RCC 7860 (cell line): Measurements from ENCODE around the gene EPHB6.

Experiments
- DNase-seq: peaks from one replicate; pipeline ENCODE4 v3.0.0-alpha.2; 2015; ENCODE audit warnings: low spot score
- FAIRE-seq: peaks from 2 replicates; lab custom pipeline; 2012; peaks lifted over from hg19 to GRCh38; lab: Jason Lieb, UNC

EPHB6 gene

DNA sequence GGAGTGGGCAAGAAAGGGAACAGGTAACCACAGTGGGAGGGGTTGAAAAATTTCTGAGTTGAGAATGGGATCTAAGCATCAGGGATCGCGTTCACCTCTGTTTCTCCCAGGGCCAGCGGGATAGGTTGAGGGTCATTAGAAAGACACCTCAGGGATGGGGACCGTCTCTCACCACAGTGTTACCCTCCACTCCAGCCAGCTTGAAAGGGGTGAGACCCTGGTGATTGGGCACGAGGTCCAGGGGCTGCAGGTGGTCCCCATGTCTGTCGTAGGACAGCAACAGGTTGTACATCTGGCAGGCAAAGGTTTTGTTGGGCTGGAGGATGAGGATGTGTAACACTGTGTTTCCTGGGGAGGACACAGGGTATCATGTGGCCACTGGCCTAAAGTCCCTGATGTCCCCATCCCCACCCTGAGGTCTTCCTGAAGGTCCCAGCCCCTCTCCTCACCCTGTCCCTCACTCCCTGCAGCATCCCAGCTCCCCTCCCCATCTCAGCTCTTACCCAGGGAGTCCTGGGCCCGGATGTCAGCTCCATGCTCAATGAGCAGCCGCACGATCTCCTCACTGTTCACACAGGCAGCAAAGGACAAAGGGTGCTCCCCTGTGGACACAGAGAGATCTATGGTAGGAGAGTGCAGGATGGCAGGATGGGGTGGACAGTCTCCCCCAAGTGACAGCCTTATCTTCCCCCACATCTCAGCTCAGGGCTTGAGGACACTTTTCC, 21.5 kb downstream of the EPHB6 start:
- no peak for FAIRE-seq
- no peak for DNase-seq

- DNase-seq (no peak), FAIRE-seq (no peak)
Observed at GRCh38 chr7:142876991-142877910, 22.4 kb downstream of the EPHB6 start.

GRCh38 chr7:142878315-142878714, 23.4 kb downstream of the EPHB6 start:
- no peak for FAIRE-seq
- no peak for DNase-seq

GRCh38 chr7:142879060-142879459, 24.2 kb downstream of the EPHB6 start:
- FAIRE-seq (no peak), DNase-seq (no peak)

- no peak for FAIRE-seq
- DNase-seq: no peak
Observed at GRCh38 chr7:142880876-142881505, 26.1 kb downstream of the EPHB6 start.

DNA sequence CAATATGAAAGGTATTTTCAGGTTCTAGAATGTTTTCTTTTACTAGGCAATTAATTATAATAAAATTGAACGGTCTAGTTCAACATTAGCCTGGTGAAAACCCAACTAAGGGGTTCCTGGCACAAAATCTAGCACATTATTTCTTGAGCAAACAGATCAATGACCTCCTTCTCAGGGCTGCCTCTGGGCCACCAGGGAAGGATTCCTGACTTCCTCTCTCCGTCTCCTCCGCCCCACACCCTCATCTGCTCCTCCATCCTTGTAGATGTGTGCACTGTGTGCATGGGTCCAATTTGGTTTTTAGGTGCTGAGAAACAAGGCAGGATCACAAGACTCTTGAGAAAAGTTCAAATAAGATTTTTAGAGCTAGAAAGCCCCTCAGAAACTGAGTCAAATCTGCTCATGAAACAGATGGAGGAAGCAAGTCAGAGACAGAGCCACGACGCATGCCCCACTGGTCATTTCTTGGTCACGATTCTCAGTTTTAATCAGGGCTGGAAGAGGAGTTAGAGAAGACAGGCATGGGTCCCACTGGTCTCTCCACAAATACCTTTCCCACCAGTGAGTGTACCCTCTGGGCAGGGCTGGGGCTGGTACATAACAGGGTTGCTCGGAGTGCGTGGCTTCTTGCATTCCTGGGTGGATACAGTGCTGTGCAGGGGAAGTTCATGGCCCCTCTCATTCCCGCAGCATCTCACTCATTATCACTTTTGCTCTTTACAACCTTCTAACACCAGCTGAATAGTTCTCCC, 26.9 kb downstream of the EPHB6 start:
- FAIRE-seq (no peak), DNase-seq (no peak)

- DNase-seq (no peak), FAIRE-seq (no peak)
Observed at GRCh38 chr7:142882338-142882678, 27.4 kb downstream of the EPHB6 start.

- FAIRE-seq (no peak), DNase-seq (no peak)
Observed at GRCh38 chr7:142883145-142883544, 28.3 kb downstream of the EPHB6 start.

DNA sequence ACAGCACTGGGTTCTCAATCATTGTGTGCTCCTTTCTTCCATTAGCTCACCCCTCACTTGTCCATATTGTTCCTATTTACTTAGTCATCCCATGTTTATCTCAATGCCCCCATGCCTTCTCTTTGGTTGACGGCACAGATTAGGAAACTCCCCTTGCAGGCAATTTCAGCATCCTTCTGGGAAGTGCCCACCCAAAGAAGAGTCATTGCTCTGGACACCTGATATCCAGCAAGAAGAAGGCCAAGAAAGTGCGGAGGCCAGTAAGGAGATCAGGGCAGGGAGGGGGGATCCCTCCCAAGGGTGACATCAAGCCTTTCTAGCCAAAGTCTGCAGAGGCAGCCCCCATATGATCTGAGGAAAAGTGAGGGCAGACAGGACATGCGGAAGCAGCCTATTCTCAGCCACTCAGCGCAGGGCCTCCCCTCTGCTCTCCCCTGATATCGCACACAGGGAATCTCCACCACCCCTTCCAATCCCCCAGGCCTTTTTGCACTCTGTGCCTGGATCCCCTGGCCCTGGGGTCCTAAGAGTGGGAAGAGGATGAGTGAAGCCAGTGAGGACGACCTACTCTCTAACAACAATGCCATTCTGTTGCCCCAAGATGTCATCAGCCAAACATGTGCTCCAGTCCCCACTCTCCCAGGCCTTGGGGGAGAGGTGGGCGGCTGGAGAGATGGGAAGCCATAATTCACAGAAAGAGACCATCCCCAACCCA, 28.9 kb downstream of the EPHB6 start:
- FAIRE-seq (no peak), DNase-seq (no peak)

- no peak for FAIRE-seq
- no peak for DNase-seq
Observed at GRCh38 chr7:142884286-142884640, 29.4 kb downstream of the EPHB6 start.

DNA sequence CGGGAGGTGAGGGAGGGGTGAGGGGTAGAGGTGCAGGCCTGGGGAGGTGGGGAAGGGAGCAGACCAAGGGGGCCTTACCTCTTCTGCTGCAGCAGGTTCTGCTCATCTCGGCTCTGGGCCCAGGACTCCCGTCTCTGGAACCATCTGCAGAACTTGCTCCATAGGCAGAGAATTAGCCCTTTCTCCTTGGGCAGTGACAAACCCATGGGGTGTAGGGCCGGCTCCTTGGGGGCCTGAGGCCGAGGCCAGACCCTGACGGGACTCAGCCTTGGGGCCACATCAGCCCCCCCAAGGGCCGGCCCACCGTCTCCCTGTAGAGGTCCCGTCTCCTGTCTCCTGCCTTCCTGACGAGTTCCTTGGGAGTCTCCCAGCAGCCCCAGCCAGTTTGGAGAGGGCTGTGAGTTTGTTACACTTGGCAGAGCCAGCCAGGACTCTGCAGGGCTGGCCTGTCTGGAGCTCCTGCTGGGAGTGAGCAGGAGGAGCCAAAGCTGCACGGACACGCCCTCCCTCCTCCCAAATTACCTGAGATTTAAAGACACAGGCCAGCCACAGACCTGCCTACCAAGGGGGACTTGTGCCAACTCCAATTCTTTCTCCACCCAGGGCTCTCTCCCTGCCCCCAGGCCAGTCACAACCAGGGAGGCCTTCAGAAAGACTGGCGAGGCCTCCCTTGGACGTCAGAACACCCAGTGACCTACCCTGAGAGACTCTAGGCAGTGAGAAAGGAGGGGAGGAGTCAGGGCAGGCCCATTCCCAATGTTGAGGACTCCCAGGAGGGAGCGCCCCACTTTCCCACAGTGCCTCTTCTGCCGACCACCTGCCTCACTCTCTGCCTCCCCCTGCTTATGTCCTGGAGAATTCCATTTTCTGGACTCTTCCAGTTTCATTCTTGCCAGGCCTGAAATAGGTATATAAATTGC, 30.7 kb downstream of the EPHB6 start, which contains the start of gene TRPV6:
TRPV6 (minus strand) TSS at position 435 of the 920 bp plus-strand sequence.
- no peak for DNase-seq
- no peak for FAIRE-seq

DNA sequence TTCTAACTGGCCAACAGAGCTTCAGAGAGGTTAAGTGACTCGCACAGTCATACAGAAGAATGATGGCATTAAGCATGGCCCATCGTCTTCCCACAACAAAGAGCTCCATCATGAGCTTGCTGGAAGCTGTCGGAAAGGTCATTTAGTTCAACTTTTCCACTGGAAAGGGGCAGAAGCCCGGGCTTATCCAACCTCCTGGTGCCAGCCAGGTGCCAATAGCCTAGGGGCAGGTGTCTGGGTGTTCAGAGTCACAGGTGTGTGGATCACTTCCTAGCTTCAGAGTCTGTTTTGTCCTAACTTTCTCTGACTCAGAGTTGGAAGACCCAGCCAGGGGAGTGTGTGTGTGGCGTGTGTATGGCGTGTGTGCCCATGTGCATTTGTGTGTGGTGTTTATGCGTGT, 32.0 kb downstream of the EPHB6 start:
- no peak for DNase-seq
- no peak for FAIRE-seq

DNA sequence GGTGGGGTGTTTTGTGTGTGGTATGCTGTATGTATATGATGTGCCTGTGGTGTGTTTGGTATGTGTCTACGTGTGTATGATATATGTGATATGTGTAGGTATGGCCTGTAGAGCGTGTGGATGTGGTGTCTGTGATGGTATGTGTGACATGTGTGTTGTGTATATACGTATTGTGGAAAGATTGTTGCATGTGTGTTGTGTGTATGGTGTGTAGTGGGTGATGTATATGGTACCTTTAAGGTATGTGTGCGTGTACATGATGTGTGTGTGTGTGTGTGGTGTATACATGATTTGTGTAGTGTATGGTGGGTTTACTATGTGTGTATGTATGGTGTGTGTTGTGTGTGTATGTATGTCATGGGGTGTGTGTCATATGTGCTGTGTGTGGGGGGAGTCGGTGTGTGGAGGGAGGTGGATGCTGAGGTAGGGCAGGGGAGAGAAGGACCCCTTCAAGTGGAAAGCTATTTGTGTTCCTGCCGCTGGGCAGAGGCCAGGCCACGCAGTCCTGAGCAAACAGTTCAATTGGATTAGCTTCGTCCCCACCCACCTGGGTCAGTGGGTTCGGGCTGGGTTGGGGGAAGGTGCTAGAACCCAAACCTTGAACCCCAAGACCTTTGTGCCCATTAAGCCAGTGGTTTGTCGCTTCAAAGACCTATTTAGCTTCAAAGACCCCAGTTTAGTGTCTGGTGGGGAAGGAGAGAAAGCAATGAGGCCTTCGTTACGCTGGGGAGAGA, 32.6 kb downstream of the EPHB6 start:
- DNase-seq (no peak), FAIRE-seq (no peak)

DNA sequence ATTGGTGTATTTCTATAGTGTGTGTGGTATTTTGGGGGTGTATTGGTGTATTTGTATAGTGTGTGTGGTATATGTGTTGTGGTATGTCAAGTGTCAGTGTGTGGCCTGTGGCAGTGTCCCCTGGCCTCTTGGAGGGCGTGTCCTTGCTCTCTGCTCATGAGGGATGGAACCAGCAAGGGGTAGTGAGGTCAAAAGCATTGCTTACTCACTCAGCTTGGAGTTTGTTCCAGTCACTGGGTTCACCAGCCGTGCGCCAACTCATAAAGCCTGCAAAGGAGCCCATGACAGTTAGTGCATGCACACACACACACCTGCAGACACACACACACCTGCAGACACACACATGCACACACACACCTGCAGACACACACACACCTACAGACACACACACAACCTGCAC, 34.9 kb downstream of the EPHB6 start:
- no peak for FAIRE-seq

DNA sequence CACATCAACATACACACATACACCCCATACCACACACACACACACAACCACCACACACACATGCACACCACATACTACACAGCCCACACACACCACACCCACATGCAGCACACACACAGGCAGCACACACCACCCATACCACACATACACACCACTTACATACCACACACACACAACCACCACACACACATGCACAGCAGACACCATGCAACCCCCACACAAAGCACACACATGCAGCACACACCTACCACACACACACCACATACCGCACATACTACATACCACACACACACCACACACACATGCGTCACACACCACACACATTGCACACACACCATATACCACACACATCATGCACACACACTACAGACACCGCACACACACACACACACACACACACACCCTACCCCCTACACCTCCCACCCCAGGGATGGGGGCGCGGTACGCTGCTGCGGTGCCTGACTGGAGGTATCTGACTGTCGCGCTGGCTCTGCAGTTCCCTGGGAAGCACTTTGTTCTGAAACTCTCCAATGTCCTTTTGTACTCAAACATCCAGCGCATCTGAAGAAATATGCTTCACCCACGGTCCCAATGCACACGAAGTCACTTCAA, 36.1 kb downstream of the EPHB6 start:
- FAIRE-seq (no peak), DNase-seq (no peak)

More for the DNA sequence above, 34.9 kb downstream of the EPHB6 start:
- DNase-seq: no peak

DNA sequence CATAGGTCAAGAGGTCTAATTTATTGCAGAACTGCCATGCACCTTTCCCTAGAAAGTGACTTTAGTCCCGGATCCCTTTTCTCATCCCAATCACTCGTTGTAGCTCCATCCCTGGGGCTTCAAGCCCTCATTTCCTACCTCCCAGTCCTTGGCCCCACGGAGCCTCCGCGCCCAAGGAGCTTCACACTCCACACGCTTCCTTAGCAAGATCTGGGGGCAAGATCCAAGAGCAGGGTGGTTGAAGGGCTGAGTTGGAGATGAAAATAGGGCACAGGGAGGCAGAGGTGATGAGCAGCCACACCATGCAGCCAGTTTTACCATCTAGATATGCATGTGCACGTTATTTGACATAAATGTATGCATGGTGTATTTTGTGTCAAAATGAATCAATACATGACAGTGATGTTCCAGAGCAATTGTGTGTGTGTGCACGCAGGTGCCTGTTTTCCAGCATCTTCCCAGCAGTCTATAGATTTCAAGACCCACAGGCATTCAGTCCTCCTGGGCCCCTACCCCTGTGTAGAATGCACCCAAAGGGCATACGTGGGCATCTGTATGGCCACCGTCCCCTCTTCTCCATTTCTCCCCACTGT, 36.7 kb downstream of the EPHB6 start:
- no peak for DNase-seq
- FAIRE-seq: no peak

GRCh38 chr7:142892951-142893350, 38.1 kb downstream of the EPHB6 start:
- FAIRE-seq (no peak), DNase-seq (no peak)
